IPS-15b (cell line): ENCODE data around the gene GDPD2.

ENCODE experiments used
- H3K27me3 ChIP-seq: one replicate; pipeline ENCODE4 v1.6.1; 2013; ENCODE audit warnings: low read length; ENCODE audit not compliant: control insufficient read depth, insufficient read depth
- H3K36me3 ChIP-seq: one replicate; pipeline ENCODE4 v1.6.1; 2013; ENCODE audit warnings: low read length; ENCODE audit not compliant: control insufficient read depth, insufficient read depth
- H3K4me1 ChIP-seq: one replicate; pipeline ENCODE4 v1.6.1; 2013; ENCODE audit warnings: mild to moderate bottlenecking, low read length; ENCODE audit not compliant: control insufficient read depth, insufficient read depth
- H3K4me3 ChIP-seq: one replicate; pipeline ENCODE4 v1.5.1; 2013; ENCODE audit warnings: low read depth, low read length
- H3K9ac ChIP-seq: one replicate; pipeline ENCODE4 v1.6.1; 2013; ENCODE audit warnings: low read depth, mild to moderate bottlenecking, low read length
- H3K9me3 ChIP-seq: one replicate; pipeline ENCODE4 v1.6.1; 2013; ENCODE audit warnings: mild to moderate bottlenecking, low read length; ENCODE audit not compliant: control insufficient read depth, insufficient read depth

GDPD2 gene

GRCh38 chrX:70479247-70479921 is 56.3 kb downstream of the GDPD2 start:
- Histone ChIP-seq H3K27me3 (no peaks in the 10 kb centered on the region), H3K4me1 (peaks cover 20% of the 10 kb centered on the region), H3K9ac (no peak overlapping the region), H3K4me3 (no peak overlapping the region), H3K9me3 (no peaks in the 10 kb centered on the region), H3K36me3 (peaks cover 4% of the 10 kb centered on the region)

GRCh38 chrX:70479922-70480659 is 57.0 kb downstream of the GDPD2 start:
- H3K27me3 ChIP-seq, result no peaks in the 10 kb centered on the region
- no peaks in the 10 kb centered on the region for H3K9me3 ChIP-seq
- peaks cover 20% of the 10 kb centered on the region for H3K4me1 ChIP-seq
- no peak overlapping the region for H3K4me3 ChIP-seq
- H3K9ac ChIP-seq, result no peak overlapping the region
- peaks cover 7% of the 10 kb centered on the region for H3K36me3 ChIP-seq

GRCh38 chrX:70480660-70481018 is 57.5 kb downstream of the GDPD2 start:
- Histone ChIP-seq H3K36me3 (peaks cover 10% of the 10 kb centered on the region), H3K9me3 (no peaks in the 10 kb centered on the region), H3K27me3 (no peaks in the 10 kb centered on the region), H3K9ac (no peak overlapping the region), H3K4me3 (no peak overlapping the region), H3K4me1 (peaks cover 20% of the 10 kb centered on the region)

GRCh38 chrX:70481471-70482270 is 58.6 kb downstream of the GDPD2 start:
- Histone ChIP-seq H3K9ac (no peak overlapping the region), H3K4me1 (peaks cover 16% of the 10 kb centered on the region), H3K4me3 (no peak overlapping the region), H3K36me3 (peaks cover 10% of the 10 kb centered on the region), H3K27me3 (no peaks in the 10 kb centered on the region), H3K9me3 (no peaks in the 10 kb centered on the region)

GRCh38 chrX:70482300-70482699 is 59.2 kb downstream of the GDPD2 start:
- Histone ChIP-seq H3K36me3 (peaks cover 10% of the 10 kb centered on the region), H3K27me3 (no peaks in the 10 kb centered on the region), H3K4me1 (peaks cover 16% of the 10 kb centered on the region), H3K9ac (no peak overlapping the region), H3K9me3 (no peaks in the 10 kb centered on the region), H3K4me3 (no peak overlapping the region)
